Sigmoid colon (tissue), 7 donors: ENCODE results near the gene PCGF5. TPM values are rescaled to one million over a fixed set of nuclear protein-coding genes. Genes with fewer than 3 reads are reported as not detected.

Source experiments
- DNase-seq: peaks from one replicate; pipeline ENCODE4 v3.0.0-alpha.2; 2019
- H3K27ac ChIP-seq, 4 donors: fragments of 200-600 bp; sonication (generic); one replicate each; pipeline ENCODE4 v1.5.1; 2016 to 2019; ENCODE audit warnings: mild to moderate bottlenecking in 1 of 4
- H3K27me3 ChIP-seq, 3 donors: fragments of 200-600 bp; sonication (generic); one replicate each; pipeline ENCODE4 v1.5.1; 2019; ENCODE audit warnings: mild to moderate bottlenecking in 1 of 3
- H3K36me3 ChIP-seq, 4 donors: fragments of 200-600 bp; sonication (generic); one replicate each; pipeline ENCODE4 v1.5.1; 2016 to 2019
- H3K4me1 ChIP-seq, 4 donors: fragments of 200-600 bp; sonication (generic); one replicate each; pipeline ENCODE4 v1.5.1; 2017 to 2019
- H3K4me3 ChIP-seq, 4 donors: fragments of 200-600 bp; sonication (generic); one replicate each; pipeline ENCODE4 v1.5.1; 2017 to 2019; ENCODE audit warnings: mild to moderate bottlenecking in 2 of 4, moderate library complexity in 1 of 4
- H3K9me3 ChIP-seq, 4 donors: fragments of 200-600 bp in 3 of 4; sonication (generic) in 3 of 4; one replicate each; pipeline versions ENCODE4 v1.5.1 to v1.6.1; 2013 to 2019
- CTCF ChIP-seq, 4 experiments: fragments of 450-650 bp in 3 of 4; fragments of 200-600 bp in 1 of 4; IDR thresholded peaks; one replicate each; pipeline ENCODE4 v1.5.1; 2016 to 2019; ENCODE audit warnings: antibody characterized with exemption in 4 of 4, mild to moderate bottlenecking in 3 of 4, moderate library complexity in 2 of 4
- EP300 ChIP-seq, 4 donors: sonication (generic); formaldehyde crosslinking; IDR thresholded peaks; one replicate each; pipeline ENCODE4 v1.6.1; 2017; ENCODE audit warnings: antibody characterized with exemption in 4 of 4
- POLR2A ChIP-seq, 2 donors: fragments of 450-650 bp; IDR thresholded peaks; one replicate each; pipeline ENCODE4 v1.6.1; 2016; ENCODE audit warnings: antibody characterized with exemption in 2 of 2, mild to moderate bottlenecking in 2 of 2, moderate library complexity in 2 of 2
- POLR2AphosphoS5 ChIP-seq, 4 donors: sonication (generic); formaldehyde crosslinking; IDR thresholded peaks; one replicate each; pipeline ENCODE4 v1.6.1; 2017; ENCODE audit warnings: antibody characterized with exemption in 4 of 4
- WGBS, 2 donors: extraction: QIAGEN DNeasy Blood & Tissue Kit; methylation state at CpG; one replicate each; pipeline ENCODE4 v1.1.7; 2013; 5-methylcytosine and 5-hydroxymethylcytosine counted together
- intact Hi-C: fragments of 100-400 bp; cut with DNase I; formaldehyde crosslinking; loops from one replicate; pipeline ENCODE4 v1.15.1; 2023
- polyA plus RNA-seq, 3 donors: library from polyadenylated mRNA; stranded (reverse); fragments of 200-250 nt; gene quantifications; one replicate each; pipeline ENCODE4 v1.2.3, GENCODE V29; 2013
- total RNA-seq, 4 donors: library from RNA; depleted of rRNA; stranded (reverse); fragments of >200 nt; gene quantifications; one replicate each; pipeline ENCODE4 v1.1.0, GENCODE V29; 2016
- donor health status: healthy with polysubstance abuse.
- donor health status: Bipolar disorder and iron deficiency.
- donor health status: healthy.

The PCGF5 gene
- total and polyA plus RNA-seq, 7 donors = 38.9 to 78.7 (median 49.6) TPM

- no peaks in the 10 kb centered on the region for H3K36me3 ChIP-seq
- no peak overlapping the region for H3K4me3 ChIP-seq
- WGBS, 2 donors = 88 to 93% methylated on average over 1 of the region's 1 CpG
- intact Hi-C loops = no loop called here
- TF ChIP-seq POLR2AphosphoS5 (IDR thresholded peaks at IDR 0.05) = no peak
- TF ChIP-seq POLR2A (IDR thresholded peaks at IDR 0.05) = no peak
- TF ChIP-seq CTCF (IDR thresholded peaks at IDR 0.05) = no peak
- no peak for TF ChIP-seq EP300 (IDR thresholded peaks at IDR 0.05)
- DNase-seq = no peak
- no peaks in the 10 kb centered on the region for H3K4me1 ChIP-seq
- H3K27ac ChIP-seq = no peak overlapping the region
- no peaks in the 10 kb centered on the region for H3K27me3 ChIP-seq
- H3K9me3 ChIP-seq = no peaks in the 10 kb centered on the region
Measured at GRCh38 chr10:91307489-91307888, 87.0 kb downstream of the PCGF5 start.

- no peak for DNase-seq
- Histone ChIP-seq H3K9me3 (no peaks in the 10 kb centered on the region), H3K27me3 (no peaks in the 10 kb centered on the region), H3K36me3 (no peaks in the 10 kb centered on the region), H3K4me3 (no peak overlapping the region), H3K4me1 (no peaks in the 10 kb centered on the region), H3K27ac (no peak overlapping the region)
- TF ChIP-seq EP300 (IDR thresholded peaks at IDR 0.05) (no peak), CTCF (IDR thresholded peaks at IDR 0.05) (no peak), POLR2A (IDR thresholded peaks at IDR 0.05) (no peak), POLR2AphosphoS5 (IDR thresholded peaks at IDR 0.05) (no peak)
- intact Hi-C loops = no loop called here
- WGBS, 2 donors = 79 to 90% methylated on average over 3 of the region's 3 CpGs
Measured at GRCh38 chr10:91309711-91310110, 89.2 kb downstream of the PCGF5 start.

- intact Hi-C loops = no loop called here
- Histone ChIP-seq H3K27ac (no peak overlapping the region), H3K4me3 (no peak overlapping the region), H3K27me3 (no peaks in the 10 kb centered on the region), H3K36me3 (no peaks in the 10 kb centered on the region), H3K4me1 (no peaks in the 10 kb centered on the region), H3K9me3 (no peaks in the 10 kb centered on the region)
- TF ChIP-seq EP300 (IDR thresholded peaks at IDR 0.05) = no peak
- DNase-seq = no peak
Measured at GRCh38 chr10:91311601-91312381, 91.3 kb downstream of the PCGF5 start.

GRCh38 chr10:91312382-91312733 is 91.9 kb downstream of the PCGF5 start:
- 82 to 88% methylated on average over 2 of the region's 2 CpGs for WGBS, 2 donors
- no peaks in the 10 kb centered on the region for H3K27me3 ChIP-seq
- DNase-seq = no peak
- H3K4me1 ChIP-seq = no peaks in the 10 kb centered on the region
- TF ChIP-seq CTCF (IDR thresholded peaks at IDR 0.05) = no peak
- no peak for TF ChIP-seq EP300 (IDR thresholded peaks at IDR 0.05)
- no peak for TF ChIP-seq POLR2A (IDR thresholded peaks at IDR 0.05)
- TF ChIP-seq POLR2AphosphoS5 (IDR thresholded peaks at IDR 0.05) = no peak
- no peaks in the 10 kb centered on the region for H3K36me3 ChIP-seq
- no peak overlapping the region for H3K4me3 ChIP-seq
- no peak overlapping the region for H3K27ac ChIP-seq
- intact Hi-C loops = no loop called here
- H3K9me3 ChIP-seq = no peaks in the 10 kb centered on the region

GRCh38 chr10:91313796-91314485 is 93.5 kb downstream of the PCGF5 start:
- DNase-seq = no peak
- 59 to 60% methylated on average over 6 of the region's 6 CpGs for WGBS, 2 donors
- H3K9me3 ChIP-seq = no peaks in the 10 kb centered on the region
- intact Hi-C loops = no loop called here
- H3K27me3 ChIP-seq = no peaks in the 10 kb centered on the region
- H3K27ac ChIP-seq = no peak overlapping the region
- no peaks in the 10 kb centered on the region for H3K4me1 ChIP-seq
- no peak for TF ChIP-seq EP300 (IDR thresholded peaks at IDR 0.05)
- no peak for TF ChIP-seq CTCF (IDR thresholded peaks at IDR 0.05)
- TF ChIP-seq POLR2AphosphoS5 (IDR thresholded peaks at IDR 0.05) = no peak
- TF ChIP-seq POLR2A (IDR thresholded peaks at IDR 0.05) = no peak
- no peak overlapping the region for H3K4me3 ChIP-seq
- H3K36me3 ChIP-seq = no peaks in the 10 kb centered on the region
